GM06990 (cell line): Measurements from ENCODE around the gene CNR2.

ENCODE experiments used
- DNase-seq: peaks from one replicate; pipeline ENCODE4 v3.0.0-alpha.2; 2011; ENCODE audit not compliant: insufficient read length; ENCODE audit errors: extremely low read depth
- H3K27me3 ChIP-seq: replicated peaks from 2 replicates; pipeline ENCODE4 v1.6.0; 2011; ENCODE audit warnings: low read length; ENCODE audit not compliant: control insufficient read depth, insufficient read depth
- H3K36me3 ChIP-seq: 2 replicates; pipeline ENCODE4 v1.5.1; 2011; ENCODE audit warnings: low read length; ENCODE audit not compliant: control insufficient read depth, insufficient read depth
- H3K4me3 ChIP-seq: replicated peaks from 2 replicates; pipeline ENCODE4 v1.5.1; 2011; ENCODE audit warnings: low read depth, mild to moderate bottlenecking, control low read depth, low read length
- TF ChIP-seq, protein P1 (sequence below): IDR thresholded peaks from 2 replicates; pipeline ENCODE4 v1.5.1; 2011; ENCODE audit warnings: low read length, control low read depth, mild to moderate bottlenecking, inconsistent platforms; ENCODE audit not compliant: insufficient read depth, poor library complexity, severe bottlenecking

CNR2 gene

DNA sequence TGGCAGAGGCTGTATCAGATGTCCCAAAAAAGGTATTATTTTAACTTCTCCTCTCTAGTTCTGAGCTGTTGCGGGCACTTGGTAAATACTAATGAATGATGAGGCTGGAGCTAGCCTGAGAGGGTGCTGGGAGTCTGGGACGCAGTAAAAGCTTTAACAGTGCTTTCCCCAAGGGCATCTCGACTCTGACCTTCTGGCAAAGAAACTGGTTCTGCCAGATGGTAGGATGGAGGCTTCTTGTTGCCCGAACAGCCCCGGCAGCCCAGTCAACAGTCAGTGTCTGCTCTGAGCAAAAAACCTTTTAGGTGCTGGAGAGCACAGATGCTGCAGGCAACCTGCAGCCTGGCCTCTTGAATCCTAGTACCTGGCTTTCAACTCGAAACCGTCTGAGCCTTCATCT is 43.9 kb upstream of the CNR2 start:
- TF ChIP-seq, protein P1, sequence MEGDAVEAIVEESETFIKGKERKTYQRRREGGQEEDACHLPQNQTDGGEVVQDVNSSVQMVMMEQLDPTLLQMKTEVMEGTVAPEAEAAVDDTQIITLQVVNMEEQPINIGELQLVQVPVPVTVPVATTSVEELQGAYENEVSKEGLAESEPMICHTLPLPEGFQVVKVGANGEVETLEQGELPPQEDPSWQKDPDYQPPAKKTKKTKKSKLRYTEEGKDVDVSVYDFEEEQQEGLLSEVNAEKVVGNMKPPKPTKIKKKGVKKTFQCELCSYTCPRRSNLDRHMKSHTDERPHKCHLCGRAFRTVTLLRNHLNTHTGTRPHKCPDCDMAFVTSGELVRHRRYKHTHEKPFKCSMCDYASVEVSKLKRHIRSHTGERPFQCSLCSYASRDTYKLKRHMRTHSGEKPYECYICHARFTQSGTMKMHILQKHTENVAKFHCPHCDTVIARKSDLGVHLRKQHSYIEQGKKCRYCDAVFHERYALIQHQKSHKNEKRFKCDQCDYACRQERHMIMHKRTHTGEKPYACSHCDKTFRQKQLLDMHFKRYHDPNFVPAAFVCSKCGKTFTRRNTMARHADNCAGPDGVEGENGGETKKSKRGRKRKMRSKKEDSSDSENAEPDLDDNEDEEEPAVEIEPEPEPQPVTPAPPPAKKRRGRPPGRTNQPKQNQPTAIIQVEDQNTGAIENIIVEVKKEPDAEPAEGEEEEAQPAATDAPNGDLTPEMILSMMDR = no peak
- Histone ChIP-seq H3K36me3 (no peaks in the 10 kb centered on the region), H3K27me3 (no peaks in the 10 kb centered on the region), H3K4me3 (no peak overlapping the region)
- no peak for DNase-seq

DNA sequence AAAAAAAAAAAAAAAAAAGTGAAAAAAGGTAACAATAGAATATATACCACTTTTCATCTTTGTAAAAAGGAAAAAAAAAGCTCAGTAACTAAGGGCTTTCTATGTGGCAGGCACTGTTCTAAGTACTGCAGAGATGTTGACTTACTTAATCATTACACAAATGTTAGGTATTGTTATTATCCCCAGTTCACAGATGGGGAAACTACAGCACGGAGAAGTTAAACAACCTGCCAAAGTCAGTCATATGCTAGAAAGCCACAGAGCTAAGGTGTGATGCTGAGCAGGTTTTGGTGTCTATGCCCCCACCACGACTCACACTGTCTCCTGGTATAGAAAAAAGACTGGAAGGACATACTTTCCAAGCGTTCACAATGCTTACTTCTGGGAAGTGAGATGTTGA is 39.9 kb upstream of the CNR2 start:
- Histone ChIP-seq H3K4me3 (no peak overlapping the region), H3K36me3 (no peaks in the 10 kb centered on the region), H3K27me3 (no peaks in the 10 kb centered on the region)
- TF ChIP-seq, protein P1 = no peak
- no peak for DNase-seq

DNA sequence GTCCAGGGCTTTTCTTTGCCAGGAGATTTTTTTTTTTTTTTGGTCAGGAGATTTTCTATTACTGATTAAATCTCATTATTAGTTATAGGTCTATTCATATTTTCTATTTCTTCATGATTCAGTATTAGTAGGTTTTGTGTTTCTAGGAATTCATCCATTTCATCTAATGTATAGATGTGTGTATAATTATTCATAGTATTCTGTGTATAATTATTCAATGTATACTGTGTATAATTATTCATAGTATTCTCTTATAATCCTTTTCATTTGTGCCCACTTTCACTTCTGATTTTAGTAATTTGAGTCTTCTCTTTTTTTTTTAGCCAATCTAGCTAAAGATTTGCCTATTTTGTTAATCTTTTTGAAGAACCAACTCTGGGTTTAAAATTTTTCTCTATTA is 34.2 kb upstream of the CNR2 start:
- Histone ChIP-seq H3K36me3 (no peaks in the 10 kb centered on the region), H3K4me3 (no peak overlapping the region), H3K27me3 (no peaks in the 10 kb centered on the region)
- DNase-seq = no peak
- TF ChIP-seq, protein P1 = no peak

DNA sequence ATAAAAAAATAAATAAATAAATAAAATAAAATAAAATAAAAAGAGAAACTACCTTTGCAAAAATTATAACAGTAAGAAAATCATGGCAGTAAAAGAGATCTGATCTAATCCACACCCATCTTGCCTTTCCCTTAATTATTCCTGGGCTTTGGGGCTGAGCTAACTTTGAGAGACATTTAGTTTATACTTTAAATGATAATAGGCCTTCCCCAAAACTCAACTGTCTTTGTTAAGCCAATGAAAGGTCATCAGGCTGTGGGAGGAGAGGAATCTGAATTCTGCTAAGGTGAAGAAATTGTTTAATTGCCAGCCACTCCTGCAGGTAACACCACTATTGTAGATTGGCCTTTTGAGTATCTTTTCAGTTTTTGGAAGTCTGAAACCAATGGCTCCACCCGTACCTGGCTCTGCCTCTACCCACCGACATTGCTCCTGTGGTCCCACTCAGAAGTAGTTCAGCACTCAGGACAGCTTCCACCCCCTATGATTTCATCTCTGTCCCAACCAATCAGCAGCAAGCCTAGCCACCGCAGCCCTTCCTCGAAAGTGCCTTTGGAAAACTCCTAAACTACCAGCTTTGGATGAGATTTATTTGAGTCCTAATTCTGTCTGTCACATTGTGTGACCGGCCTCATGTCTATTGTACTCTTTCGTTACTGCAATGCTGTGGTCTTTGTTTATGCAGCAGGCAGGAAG is 23.5 kb upstream of the CNR2 start:
- DNase-seq = no peak
- TF ChIP-seq, protein P1 = no peak
- H3K36me3 ChIP-seq = no peaks in the 10 kb centered on the region
- H3K4me3 ChIP-seq = no peak overlapping the region
- no peaks in the 10 kb centered on the region for H3K27me3 ChIP-seq

DNA sequence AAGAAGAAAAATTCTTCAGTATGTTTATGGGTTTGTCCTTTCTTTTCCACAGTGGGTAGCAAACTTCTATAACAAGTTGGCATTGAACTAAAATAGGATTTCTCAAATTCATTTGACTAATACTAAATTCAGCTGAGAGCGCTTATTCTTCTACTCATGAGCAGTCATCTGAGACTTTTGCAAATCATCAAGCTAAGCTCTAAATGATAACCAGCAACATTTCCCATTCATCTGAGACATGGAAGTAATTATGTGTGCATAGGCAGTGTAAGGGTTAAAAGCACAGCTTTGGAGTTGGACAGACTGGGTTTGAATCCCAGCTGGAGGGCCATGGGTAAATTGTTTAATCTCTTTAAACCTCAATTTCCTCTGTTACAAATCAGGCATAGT is 18.3 kb upstream of the CNR2 start:
- no peak for DNase-seq
- no peaks in the 10 kb centered on the region for H3K36me3 ChIP-seq
- H3K4me3 ChIP-seq = no peak overlapping the region
- H3K27me3 ChIP-seq = no peaks in the 10 kb centered on the region
- TF ChIP-seq, protein P1 = no peak
